ENCODE data around the gene EEF1G. TPM values are rescaled to one million over a fixed set of nuclear protein-coding genes. Genes with fewer than 3 reads are reported as not detected.

EEF1G gene
- 1,000 to 10,000 TPM in 3 of 4 donors, 100 to 1,000 TPM in 1; 650 to 1,310 (median 1,178) TPM for total RNA-seq

- no peak for TF ChIP-seq CTCF (IDR thresholded peaks at IDR 0.05; ENCODE audit: low read depth)
These were observed at the start of gene EEF1G for GRCh38 chr11:62573592-62574362. Gene EEF1G (minus strand): TSS chr11:62573891. CDS start chr11:62573842, 49 bp downstream.

- no peak for TF ChIP-seq CTCF (IDR thresholded peaks at IDR 0.05; ENCODE audit: low read depth)
These were observed 48.9 kb upstream of the EEF1G start for GRCh38 chr11:62622476-62623089.

- TF ChIP-seq CTCF (IDR thresholded peaks at IDR 0.05; ENCODE audit: low read depth), result no peak
These were observed 48.1 kb upstream of the EEF1G start, which contains the start of gene B3GAT3 for GRCh38 chr11:62621567-62622470. Gene B3GAT3 (minus strand): TSS chr11:62621986. CDS start chr11:62621947, 39 bp downstream.

GRCh38 chr11:62621027-62621566, 47.4 kb upstream of the EEF1G start:
- TF ChIP-seq CTCF (IDR thresholded peaks at IDR 0.05; ENCODE audit: low read depth), result no peak

DNA sequence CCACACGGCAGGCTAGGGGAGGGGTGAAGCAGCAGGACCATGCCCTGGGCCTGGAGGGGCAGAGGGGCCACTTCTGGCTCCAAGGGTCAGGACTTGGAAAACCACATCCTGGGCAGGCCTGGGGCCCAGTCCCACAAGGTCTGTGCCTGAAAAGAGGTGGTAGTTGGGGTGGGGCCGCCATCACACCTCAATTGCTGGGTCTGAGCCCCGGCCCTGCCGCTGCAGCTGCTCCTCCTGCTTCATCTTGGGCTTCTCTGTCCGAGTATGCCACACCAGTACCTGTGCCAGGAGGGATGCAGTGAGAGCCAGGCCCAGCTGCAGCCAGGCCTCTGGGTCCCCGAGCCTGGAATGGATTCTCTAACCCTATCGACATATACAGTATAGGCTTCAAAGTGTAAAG, 41.8 kb upstream of the EEF1G start:
- no peak for TF ChIP-seq CTCF (IDR thresholded peaks at IDR 0.05; ENCODE audit: low read depth)

GRCh38 chr11:62614275-62614674, 40.6 kb upstream of the EEF1G start:
- TF ChIP-seq CTCF (IDR thresholded peaks at IDR 0.05; ENCODE audit: low read depth), result no peak
